ENCODE measurements around the gene SIDT1.
"Not testable (repeated sequence)": the region's sequence is repeated elsewhere in the genome, so short reads cannot be mapped to it uniquely, and the experiment has no call there.

SIDT1 gene

GRCh38 chr3:113634782-113635474, 102.6 kb downstream of the SIDT1 start:
- DNase-seq (ENCODE audit: low spot score) = no peak

DNA sequence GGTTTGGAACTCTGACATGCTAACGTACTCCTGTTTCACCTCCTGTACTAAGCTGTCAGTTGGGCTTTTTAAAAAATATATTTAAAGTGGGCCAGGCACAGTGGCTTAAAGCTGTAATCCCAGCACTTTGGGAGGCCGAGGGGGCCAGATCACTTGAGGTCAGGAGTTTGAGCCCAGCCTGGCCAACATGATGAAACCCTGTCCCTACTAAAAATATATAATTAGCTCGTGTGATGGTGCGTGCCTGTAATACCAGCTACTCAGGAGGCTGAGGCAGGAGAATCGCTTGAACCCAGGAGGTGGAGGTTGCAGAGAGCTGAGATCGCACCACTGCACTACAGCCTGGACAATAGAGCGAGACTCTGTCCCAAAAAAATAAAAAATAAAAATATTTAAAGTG, 103.7 kb downstream of the SIDT1 start:
- not testable (repeated sequence) for DNase-seq (ENCODE audit: low spot score)

- no peak for DNase-seq (ENCODE audit: low spot score)
Observed at GRCh38 chr3:113637756-113638155, 105.4 kb downstream of the SIDT1 start.

DNA sequence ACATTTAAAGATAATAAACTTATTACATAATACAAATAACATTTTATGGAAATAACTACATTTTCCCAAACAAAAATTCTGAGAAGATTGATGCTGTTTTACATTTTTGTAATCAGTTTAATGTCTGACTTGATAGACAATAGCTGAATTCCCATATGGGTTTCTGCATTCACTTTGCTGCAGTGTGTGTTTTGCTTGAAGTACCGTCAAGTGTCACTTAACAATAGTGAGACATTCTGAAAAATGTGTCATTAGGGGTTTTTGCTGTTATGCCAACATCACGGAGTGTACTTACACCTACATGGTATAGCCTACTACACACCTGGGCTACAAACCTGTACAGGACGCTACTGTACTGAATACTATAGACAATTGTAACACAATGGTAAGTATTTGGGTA, 106.6 kb downstream of the SIDT1 start:
- no peak for DNase-seq (ENCODE audit: low spot score)

DNA sequence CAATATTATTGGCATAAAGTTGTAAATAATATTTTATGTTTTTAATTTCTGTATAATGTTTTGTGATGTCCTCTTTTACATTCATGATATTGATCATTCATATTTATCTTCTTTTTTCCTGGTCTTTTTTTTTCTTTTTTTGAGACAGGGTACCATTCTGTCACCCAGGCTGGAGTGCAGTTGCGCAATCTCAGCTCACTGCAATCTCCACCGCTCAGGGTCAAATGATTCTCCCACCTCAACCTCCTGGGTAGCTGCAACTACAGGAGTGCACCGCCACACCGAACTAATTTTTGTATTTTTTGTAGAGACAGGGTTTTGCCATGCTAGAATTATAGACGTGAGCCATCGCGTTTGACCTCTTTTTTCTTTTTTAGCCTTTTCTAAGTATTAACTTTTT, 111.2 kb downstream of the SIDT1 start:
- no peak for DNase-seq (ENCODE audit: low spot score)

GRCh38 chr3:113648524-113648923, 116.2 kb downstream of the SIDT1 start:
- no peak for DNase-seq (ENCODE audit: low spot score)

DNA sequence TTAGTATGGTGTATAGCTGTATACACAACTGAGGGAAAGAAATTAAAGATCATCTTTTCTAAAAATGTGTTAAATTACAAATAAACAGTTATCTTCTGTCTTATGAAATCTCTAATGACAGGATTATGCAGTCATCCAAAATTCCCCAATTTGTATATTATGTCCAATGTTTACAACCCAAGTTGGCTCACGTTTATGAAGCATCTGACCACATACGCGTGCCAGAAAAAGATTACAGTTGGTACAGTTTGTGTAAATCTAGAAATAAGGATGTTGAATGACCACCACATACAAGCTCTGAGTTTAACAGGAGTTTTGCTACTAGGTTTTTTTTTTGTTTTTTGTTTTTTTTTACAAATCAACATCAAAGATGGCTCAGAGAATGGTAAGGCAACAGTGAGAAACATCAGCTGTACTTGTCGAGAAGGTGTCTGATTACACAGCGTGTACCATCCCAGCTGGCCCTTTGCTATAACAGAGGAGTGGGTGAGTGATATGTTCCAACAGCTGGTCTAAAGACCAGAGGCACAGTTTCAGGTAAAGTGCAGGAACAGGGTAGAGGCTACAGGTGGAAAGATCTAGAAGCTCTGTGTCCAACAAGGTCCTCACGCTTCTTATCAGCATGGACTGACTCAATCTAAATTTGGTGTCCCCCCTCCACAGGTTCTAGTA, 117.0 kb downstream of the SIDT1 start:
- DNase-seq (ENCODE audit: low spot score) = no peak

- DNase-seq (ENCODE audit: low spot score) = no peak
Observed at GRCh38 chr3:113654310-113654709, 122.0 kb downstream of the SIDT1 start.

GRCh38 chr3:113654851-113655250, 122.5 kb downstream of the SIDT1 start:
- no peak for DNase-seq (ENCODE audit: low spot score)

DNA sequence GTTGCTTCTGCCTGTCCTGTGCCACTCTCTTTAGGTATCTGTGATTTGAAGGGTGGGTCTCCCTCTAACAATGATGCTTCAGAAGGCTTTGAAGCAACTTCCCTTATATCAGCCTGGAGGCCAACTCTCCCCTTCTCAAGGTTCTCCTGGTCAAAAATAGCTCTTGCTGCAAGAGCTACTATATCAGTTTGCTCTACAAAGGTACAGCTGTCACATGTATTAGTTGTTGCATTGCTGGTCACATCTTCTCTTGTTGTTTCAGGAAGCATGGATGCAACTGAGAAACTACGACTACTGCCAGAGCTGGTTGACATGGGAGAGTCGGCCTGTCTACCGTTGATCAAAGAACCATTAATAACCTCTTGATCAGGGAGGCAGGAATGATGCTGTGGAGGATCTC, 125.8 kb downstream of the SIDT1 start:
- no peak for DNase-seq (ENCODE audit: low spot score)

GRCh38 chr3:113659101-113659541, 126.8 kb downstream of the SIDT1 start:
- no peak for DNase-seq (ENCODE audit: low spot score)

- DNase-seq (ENCODE audit: low spot score) = no peak
Observed at GRCh38 chr3:113659996-113660395, 127.6 kb downstream of the SIDT1 start.

DNA sequence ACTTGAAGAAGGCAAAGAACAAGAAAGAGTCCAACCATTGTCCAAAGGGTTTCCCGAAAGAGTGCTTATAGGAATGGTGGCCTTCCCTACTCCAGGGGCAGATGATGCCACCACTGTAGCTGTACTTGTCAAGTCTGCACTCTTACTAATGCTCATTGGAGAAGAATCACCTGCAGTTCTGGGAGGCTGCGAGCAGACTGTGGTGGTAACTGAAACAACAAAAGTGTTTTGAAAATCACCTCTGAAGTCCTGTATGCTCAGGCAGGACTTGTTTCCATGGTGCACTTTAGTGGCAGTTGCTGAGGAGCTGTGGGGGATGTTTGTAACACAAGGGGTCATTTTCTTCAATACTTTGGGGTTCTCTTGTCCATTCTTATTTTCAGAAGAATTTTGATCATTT, 128.1 kb downstream of the SIDT1 start:
- no peak for DNase-seq (ENCODE audit: low spot score)

DNA sequence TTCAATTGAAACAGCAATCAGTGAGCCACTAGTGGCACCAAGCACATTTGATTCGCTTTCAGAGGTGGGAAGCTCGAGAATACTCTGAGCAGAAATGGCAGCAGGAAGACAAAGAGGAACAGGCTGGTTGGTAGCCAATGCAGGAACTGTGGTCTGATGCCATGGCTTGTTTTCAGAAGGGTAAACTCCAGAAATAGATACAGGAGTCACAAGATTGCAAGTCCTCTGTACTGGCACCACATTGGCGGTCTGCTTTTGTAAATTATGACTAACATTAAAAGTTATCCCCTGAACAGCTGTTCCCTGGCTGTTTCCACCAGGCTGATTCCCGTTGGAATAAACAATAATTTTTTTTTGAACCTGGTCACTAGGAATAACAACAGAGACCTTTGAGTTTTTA, 128.5 kb downstream of the SIDT1 start:
- DNase-seq (ENCODE audit: low spot score) = peak; percentile 16

- no peak for DNase-seq (ENCODE audit: low spot score)
Observed at GRCh38 chr3:113662824-113663223, 130.5 kb downstream of the SIDT1 start.

- DNase-seq (ENCODE audit: low spot score) = no peak
Observed at GRCh38 chr3:113663324-113663750, 131.0 kb downstream of the SIDT1 start.

DNA sequence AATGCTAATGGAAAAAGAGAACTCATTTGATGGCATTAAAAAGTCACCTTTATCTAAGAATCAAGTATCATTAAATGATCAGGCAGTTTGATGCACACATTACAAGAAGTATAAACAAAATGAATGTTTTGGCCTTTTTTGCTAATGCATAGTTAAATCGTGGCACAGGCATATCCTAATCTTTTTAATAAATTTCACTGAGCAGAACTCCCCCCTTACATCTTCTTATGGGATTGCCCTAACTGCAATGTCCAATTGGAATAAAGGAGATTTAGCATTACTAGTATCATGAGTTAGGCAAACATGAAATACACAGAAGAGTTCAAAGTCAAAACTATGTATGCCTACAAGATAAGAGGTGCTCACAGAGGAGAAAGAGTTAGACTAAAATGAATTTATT, 131.4 kb downstream of the SIDT1 start:
- no peak for DNase-seq (ENCODE audit: low spot score)

DNA sequence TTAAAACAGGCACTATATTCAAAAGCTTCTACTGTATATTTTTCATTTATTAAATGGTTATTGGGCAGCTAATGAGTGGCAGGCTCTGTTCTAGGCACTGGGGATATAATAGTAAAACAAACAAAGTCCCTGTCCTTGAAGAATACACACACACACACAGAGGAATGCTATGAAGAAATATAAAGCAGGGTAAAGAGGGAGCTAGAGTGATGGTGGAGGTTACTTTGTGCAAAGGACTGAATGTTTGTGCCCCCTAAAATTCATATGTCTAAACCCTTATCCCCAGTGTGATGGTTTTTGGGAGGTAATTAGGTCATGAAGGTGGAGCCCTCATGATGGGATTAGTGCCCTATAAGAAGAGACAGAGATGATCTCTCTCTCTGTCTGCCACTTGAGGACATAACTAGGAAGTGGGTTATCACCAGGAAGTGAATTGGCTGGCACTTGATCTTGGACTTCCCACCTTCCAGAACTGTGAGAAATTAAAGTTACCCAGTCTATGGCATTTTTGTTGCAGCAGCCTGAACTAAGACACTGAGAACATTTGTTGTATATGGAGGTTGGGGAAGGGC, 132.3 kb downstream of the SIDT1 start:
- no peak for DNase-seq (ENCODE audit: low spot score)

DNA sequence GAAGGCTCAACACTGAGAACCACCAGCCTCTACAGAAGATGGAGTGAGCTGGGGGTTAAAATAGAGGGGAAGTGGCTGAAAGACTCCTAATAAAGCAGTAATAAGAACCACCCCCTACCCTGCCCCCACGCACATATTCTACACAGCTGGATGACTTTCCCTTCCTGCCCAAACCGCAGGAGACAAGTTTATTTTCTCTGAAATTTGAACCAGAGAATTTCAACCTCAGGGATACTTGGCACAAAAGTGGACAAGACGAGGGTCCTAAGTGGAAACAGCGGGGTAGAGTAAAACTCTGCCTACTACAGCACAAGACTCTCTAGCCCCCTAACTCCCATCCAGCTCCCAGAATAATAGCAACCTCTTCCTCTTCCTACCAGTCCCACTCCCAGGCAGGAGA, 135.7 kb downstream of the SIDT1 start:
- no peak for DNase-seq (ENCODE audit: low spot score)

DNA sequence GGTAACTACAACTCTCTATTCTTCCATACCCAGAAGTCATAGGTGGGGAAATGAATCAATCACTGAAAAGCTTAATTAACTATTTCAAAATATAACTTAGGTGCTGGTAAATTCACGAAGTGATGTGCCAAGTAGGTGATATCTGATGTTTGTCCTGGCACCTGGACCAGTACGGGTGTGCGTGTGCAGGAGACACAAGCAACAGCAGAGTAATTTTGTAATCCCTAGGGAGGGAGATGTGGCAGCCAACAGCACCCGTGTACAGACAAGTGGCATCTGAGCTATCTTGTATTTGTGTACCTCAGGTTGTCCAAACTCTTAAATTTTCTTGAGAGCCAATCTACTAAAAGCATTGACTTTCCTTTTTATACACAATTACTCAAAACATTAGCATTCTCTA, 141.2 kb downstream of the SIDT1 start:
- no peak for DNase-seq (ENCODE audit: low spot score)

- no peak for DNase-seq (ENCODE audit: low spot score)
Observed at GRCh38 chr3:113676261-113676660, 143.9 kb downstream of the SIDT1 start.

GRCh38 chr3:113677737-113678136, 145.4 kb downstream of the SIDT1 start:
- DNase-seq (ENCODE audit: low spot score) = no peak

DNA sequence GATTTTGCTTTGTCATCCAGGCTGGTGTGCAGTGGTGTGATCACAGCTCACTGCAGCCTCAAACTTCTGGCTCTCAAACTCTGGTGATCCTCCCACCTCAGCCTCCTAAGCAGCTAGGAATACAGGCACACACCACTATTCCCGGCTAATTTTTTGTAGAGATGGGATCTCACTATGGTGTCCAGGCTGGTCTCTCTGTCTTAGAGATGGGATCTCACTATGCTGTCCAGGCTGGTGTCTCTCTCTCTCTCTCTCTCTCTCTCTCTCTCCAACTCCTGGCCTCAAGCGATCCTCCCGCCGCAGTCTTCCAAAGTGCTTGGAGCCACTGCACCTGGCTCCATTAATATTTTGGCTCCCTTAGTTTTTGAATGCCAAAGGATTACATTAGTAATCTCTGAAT, 146.4 kb downstream of the SIDT1 start:
- DNase-seq (ENCODE audit: low spot score) = no peak

Data from globus pallidus (tissue), 1 donor.